Measurements from ENCODE around the gene PHAF1.

The PHAF1 gene

DNA sequence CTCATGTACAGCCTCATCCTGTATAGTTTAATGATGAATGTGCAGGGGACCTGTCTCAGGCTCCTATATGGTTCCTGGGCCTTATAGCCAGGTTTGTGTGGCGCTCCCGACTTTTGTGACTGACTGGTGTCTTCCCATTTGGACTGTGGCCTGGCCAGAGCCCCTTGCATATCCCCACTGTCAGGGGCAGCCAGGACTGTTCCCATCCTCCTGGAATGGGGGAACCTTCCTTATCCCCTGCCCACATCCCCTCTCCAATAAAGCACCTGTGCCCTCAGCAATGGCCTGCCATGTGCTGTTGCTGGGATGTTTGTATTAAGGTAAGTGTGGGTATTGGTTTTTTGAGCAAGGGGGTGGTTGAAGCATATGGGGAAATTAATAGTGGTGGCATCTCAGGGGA, 38.5 kb downstream of the PHAF1 start:
- no peak for DNase-seq

DNA sequence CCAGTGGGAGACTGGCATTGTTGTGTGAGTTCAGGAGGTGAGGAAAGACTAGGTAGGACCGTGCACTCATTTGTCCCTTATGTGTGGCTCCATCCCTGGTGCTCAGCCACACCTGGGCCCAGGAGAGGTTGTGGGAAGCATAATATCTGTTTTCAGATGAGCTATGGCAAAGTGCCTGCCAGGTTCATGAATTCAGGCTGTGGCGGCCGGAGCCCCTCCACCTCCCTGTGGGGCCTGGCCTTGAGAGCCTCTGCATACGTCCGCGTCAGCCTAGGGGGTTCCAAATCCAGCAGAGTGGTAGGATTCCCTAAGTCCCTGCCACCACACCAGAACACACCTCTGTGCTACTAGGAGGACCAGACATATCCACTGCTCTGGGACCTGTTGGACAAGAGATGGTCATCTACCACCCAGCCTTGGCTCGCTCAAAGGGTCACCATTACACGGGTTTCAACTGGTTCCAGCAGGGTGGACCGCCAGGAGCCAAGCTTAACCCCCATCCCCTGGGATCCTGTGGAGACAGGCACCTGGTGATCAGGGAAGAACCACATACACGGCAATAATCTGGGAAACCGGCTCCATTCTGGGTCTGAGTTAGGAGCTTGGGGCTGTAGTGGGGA, 39.0 kb downstream of the PHAF1 start:
- no peak for DNase-seq

DNA sequence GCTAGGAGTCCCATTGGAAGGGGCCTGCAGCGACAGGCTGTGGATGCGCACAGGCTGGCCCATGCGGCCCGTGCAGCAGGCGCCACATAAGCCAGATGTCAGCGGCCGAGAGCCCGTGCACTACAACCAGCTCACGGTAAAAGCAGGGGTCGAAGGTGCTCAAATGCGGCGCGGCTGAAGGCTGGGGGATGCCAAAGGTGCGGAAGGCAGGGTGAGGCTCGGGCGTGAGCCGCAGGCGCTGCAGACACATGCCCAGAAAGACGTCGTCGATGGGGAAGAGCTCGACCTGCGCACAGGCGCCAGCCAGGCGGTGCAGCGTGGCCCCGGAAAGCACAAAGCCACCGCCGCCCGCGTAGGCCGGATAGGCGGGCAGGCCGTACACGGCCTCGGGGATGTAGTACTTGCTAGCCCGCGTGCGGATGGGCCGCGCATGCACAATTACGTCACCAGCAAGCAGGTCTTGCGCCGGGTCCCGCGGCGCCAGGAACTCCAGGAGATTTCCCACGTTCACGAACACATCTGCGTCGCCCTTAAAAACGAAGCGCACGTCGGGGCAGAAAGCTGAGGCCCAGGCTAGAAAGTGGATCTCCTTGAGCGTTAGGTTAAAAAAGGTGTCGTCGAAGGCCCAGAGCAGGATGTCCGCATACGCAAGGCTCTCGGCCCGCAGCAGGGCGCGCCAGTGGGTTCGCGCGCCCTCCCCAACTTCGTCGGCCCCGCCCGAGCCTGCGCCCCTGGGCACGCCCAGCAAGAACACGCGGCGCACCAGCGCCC, 39.7 kb downstream of the PHAF1 start:
- no peak for DNase-seq

DNA sequence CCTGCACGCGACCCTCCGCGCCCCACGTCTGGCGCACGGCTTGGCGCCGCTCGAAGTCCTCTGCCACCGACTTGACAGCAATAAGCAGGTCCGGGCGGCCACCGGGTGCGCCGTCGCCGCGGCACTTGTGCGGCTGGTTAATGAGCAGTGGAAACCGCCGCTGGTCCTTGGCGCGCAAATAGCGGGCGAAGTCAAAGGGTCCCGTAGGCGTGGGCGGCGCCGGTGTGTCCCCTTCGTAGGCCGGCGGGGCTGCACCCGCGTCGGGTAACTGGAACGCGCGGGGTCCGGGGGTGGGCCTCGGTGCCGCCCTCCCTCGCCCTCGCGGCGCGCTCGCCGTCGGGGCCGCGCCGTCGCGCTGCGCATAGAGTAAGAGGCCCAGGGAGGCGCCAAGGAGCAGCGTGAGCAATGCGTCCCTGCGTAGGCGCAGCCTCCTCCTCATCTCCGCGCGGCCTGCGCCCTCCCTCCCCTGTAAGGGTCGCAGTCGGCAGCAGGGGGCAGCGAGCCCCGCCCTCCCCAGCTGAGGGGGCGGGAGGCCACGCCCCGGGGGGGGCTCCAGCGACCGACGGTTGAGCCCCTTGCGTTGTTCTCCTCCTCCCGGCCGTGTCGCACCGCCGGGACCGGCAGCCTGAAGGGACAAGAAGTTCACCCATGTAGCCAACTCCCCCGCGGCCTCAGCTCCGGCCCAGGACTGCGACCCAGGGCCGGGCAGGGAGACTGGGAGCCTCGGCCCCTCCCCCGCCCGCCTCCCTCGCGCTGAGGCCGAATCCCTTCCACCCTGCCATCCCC, 40.5 kb downstream of the PHAF1 start:
- peak; percentile 88 for DNase-seq

DNA sequence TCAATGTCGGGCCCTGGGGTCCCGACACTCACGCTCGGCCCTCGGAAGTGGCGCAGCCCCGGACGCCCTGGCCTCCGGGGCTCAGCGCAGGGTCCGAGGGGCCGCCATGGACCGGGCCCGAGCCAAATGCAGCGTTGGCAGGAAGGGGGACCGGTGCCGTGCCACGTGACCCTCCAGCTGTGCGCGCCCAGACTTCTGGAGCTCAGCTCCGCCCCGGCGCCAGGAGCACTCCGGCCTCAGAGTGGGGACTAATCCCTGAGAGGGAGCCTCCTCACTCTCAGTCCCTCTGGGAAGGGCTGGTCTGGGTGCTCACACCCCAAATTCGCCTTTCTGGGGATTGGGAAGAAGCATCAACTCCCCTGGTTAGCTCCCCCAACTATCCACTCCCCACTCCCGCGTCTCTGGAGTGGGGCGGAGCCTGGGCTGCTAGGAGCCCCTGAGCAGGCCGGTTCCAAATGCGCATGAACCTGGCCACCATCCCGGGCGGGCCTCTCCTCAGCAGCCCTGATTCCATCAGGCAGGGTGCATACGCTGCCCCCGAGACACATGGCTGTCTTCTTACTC, 41.2 kb downstream of the PHAF1 start, which contains the start of gene B3GNT9:
Gene B3GNT9 (minus strand): TSS at position 166 of the 564 bp plus-strand sequence. CDS start 513 bp downstream, outside the sequence.
- DNase-seq: peak; percentile 92

DNA sequence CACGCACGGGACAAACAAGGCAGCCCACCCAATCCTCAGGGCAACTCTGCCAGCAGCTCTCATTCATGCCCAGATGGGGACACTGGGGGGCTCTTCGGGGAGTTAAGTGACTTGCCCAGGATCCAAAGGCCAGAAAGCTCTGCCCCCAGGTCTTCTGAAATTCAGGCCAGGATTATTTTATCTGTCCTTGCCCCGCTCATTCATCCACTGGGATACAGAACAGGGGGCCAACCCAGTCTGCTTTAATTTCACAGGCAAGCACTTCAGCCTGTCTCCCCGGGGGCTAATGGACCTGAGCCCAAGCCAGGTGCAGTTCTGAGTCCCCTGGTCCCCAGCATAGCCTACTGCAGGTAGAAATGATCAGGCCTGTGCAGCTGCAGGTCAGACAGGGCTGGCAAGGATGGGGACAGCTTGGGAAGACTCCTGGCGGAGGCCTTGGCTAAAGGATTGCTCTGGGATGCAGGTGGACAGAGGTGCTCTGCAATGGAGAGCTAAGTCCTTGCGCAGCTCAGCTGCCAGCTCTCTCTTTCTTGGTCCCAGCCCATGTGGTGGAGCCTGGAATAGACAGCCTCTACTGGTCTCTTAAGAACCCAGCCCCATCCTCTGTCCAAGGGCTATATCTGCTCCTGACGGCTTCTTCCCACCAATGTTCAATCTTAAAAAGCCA, 41.8 kb downstream of the PHAF1 start:
- DNase-seq: no peak

DNA sequence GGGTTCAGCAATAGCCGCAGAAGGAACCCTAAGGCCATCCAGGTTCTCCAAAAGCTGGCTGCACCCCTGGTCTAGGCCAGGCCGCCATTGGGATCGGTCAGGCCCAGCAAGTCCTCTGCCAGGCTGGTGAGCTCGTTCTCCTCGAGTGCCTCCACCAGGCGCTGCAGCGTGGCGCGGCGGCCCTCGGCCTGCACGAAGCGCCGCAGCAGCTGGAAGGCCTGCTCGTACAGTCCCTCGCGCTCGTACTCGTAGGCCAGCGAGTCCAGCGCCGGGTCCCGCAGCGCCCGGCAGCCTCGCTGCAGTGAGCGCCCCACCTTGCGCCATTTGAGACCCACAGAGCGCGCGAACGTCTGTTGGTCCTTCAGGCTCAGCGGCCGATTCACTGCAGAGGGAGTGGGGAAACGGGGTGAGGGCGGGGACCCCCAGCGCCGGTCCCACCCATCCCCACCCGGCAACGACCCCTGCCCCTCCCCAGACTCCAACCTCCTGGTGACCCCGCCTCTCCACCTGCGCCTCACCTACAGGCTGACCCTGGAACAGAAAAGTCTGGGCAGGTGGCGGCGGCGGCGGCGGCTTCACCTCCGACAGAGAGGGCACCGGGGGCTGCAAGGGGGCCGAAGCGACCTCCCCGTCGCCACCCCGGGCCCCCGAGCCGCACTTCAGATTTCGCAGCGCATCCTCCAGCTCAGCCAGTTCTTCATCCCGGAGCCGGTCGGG, 45.0 kb downstream of the PHAF1 start:
- no peak for DNase-seq

DNA sequence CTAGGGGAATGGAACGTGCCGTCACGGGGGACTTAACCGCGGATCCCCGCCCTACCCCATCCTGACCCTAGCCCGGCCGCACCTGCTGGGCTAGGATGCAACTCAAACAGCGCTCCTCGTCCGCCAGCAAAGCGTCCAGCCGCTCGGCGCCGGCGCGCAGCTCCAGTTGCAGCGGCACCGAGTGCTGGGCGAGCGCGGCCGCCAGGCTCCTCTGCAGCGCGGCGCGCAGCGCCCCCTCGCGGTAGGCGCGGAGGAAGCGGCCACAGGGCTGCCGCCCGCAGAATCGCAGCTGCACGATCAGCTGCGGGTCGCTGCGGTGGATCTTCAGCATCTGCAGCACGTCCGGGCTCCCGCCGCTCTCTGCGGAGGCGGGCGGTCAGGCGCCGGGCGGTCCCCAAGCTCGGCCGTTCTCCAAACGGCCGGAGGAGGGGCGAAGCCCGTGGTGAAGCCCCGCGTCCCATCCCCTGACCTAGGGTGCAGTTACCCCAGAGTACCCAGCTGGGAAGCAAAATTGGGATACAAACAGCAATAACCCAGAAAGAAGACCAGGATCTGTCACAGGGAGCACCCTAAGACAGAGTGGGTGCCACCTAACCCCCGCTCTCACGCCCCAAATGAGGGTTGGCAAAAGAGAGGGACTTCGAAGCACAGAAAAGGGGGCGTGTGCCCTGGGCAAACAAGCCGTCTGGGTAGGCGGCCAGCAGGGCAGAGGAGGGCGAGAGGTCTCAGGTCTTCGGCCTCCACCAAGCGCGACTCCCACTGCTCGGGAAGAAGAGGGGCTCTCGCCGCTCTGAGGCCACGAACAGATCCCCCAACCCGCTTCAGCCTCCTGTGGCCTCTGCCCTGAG, 45.8 kb downstream of the PHAF1 start:
- peak; percentile 80 for DNase-seq

DNA sequence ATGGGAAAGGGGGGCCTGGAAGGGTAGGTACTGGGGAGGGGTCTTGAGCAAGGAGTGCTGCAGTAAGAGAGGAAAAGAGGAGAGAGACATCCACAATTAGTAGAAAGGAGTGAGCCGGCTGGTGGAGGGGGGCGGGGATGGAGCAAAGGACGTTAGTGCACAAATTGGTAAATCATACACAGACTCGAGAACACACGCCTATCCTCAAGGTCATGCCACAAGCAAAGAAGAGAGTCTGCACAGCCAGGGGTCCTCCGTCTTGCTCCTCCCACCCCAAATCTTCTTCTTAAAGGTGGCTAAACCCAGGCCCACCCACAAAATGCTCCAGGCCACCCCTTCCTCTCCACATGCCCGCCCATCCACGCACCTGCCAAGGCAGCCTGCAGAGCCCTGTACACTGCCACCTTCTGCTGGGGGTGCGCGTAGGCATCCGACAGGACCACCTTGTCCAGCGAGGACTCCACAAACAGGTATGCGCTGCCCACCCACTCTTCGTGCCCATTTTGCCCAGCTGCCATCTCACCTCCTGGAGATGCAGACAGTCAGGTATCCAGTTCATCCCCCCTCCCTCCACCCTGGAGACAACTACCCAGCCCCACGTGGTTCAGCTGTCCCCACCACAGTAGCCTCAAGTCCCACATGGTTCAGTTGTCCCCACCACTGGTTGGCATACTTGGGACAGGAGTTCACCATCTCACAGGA, 46.6 kb downstream of the PHAF1 start:
- DNase-seq: no peak

DNA sequence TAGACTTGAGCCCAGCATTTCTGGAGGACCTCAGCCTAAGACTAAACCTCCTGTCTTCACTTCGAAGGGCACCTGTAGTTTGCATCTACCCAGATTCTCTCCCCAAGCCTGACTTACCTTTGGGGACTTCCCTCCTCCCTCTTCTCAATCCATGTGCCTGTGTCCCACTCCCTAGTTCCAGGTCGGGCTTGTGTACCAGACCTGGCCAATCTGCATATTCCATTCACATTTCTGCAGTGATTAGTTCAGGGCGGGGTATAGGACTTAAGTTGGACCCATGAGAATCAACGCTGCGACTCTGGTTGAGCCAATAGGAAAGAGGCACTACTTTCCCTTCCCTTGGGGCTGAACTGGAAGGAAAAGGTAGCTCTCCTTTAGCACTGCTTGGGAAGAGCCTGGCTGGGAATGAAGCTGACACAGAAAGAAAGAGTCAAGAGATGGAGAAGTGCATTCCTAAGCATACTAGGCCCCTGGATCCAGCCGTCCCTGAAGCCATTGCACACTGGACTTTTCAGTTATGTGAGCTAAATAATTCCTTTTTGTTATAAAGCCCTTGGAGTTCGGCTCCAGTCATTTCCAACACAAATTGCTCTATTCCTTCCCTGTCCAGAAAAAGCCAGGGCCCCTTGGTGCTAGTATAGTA, 47.5 kb downstream of the PHAF1 start:
- no peak for DNase-seq

DNA sequence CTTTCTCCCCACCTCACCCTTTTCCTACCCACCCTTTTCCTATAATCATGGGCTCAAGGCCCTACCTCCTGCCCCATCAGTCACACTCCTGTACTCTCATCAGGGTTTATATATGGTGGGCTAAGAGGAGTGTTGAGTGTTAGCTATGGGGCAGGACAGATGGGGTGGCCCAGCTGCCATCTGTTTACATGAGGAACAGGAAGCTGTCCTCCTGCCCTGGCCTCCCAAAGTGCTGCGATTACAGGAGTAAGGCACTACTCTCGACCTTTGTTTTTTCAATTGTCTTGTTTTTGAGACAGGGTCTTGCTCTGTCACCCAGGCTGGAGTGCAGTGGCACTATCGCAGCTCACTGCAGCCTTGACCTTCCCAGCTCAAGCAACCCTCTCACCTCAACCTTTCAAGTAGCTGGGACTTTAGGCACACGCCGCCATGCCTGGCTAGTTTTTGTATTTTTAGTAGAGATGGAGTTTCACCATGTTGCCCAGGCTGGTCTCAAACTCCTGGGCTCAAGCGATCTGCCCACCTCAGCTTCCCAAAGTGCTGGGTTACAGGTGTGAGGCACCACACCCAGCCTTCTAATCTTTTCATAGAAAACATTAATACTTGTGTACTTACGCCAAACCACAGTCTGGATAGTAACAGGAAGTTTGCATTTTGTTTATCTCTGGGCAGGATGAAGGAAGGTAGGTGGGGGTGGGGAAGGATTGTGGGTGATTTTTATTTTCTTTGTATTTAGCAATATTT, 48.3 kb downstream of the PHAF1 start:
- DNase-seq: no peak

DNA sequence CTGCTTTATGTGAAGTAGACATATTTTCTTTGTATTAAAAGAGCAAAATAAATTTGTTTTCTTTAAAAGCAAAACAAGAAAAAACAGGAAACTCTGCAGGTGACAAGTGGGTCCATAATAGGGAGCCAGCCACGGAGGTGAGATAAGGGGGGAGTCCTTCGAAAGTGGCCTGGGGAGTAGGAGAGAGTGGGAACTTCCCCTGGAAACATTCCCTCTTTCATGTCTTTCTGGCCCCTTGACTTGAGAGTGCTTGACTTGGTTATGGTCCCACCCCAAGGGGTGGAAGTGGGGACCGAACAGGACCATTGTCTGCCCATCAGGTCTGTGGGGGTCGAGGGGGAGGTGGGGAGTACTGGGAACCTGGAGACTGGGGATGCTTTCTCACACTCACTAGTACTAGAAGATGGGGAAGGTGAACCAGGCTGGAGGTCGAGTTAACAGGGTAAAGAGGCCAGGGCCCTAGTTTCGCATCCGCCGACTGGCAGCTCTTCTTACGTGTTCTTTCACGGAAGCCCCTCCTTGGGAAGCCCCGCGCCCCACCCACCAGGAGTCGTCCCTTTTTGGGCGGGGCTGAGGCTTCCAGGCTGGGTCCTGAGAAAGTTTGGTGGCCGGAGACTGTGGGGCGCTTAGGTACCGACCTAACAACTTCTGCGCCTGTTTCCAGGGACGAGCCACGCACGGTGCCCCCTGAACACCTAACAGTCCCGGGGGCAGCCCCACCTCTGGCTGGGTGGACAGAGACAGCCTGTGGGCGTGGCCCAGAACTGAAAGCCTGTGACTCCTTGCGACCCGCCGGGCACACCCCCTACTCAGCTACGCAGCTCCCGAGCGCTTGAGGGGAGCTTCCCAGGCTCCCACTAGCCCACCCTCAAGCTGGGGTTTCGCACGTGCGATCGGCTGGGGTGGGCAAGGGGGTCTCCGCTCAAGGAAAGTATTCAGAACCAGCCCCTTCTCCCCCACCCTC, 49.2 kb downstream of the PHAF1 start:
- DNase-seq: no peak

DNA sequence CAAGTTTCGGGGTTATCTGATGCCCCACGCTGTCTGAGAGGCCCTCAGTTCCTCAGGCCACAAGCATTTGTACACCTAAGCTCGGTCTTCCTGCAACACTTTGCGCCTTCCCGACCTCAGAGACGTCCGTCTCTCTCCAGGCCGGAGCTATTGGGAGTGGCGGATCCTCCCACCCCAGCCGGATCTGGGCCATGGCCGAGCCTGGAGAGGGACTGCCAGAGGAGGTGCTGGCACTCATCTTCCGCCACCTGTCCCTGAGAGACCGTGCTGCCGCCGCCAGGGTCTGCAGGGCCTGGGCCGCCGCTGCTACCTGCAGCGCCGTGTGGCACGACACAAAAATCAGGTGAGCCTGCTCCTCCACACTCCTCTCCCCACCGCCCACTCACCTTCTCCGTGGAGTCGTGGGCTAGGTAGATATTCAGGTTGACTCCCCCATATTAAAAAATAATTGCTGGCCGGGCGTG, 51.9 kb downstream of the PHAF1 start:
- DNase-seq: no peak

DNA sequence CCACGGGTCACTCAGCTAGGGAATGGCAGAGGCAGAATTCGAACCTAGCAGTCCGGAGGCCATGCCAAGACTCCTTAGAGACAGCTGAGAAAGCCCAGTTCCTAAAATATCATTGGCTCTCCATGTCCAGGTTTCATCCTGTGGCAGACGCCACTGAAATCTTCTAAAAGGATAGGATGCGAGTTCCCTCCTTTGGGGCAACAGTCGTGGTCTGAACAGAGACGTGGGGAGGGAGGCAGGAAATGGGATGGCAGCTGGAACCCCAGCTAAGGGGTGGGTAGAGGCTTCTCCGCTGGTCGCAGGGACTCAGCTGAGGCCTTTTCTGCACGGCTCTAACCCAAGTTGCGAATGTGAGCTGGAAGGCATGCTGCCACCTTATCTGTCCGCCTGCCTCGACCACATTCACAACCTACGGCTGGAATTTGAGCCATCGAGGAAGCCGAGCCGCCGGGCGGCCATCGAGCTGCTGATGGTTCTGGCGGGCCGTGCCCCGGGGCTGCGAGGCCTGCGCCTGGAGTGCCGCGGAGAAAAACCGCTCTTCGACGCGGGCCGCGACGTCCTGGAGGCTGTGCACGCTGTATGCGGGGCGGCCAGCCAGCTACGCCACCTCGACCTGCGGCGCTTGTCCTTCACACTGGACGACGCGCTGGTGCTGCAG, 52.9 kb downstream of the PHAF1 start:
- DNase-seq: no peak

DNA sequence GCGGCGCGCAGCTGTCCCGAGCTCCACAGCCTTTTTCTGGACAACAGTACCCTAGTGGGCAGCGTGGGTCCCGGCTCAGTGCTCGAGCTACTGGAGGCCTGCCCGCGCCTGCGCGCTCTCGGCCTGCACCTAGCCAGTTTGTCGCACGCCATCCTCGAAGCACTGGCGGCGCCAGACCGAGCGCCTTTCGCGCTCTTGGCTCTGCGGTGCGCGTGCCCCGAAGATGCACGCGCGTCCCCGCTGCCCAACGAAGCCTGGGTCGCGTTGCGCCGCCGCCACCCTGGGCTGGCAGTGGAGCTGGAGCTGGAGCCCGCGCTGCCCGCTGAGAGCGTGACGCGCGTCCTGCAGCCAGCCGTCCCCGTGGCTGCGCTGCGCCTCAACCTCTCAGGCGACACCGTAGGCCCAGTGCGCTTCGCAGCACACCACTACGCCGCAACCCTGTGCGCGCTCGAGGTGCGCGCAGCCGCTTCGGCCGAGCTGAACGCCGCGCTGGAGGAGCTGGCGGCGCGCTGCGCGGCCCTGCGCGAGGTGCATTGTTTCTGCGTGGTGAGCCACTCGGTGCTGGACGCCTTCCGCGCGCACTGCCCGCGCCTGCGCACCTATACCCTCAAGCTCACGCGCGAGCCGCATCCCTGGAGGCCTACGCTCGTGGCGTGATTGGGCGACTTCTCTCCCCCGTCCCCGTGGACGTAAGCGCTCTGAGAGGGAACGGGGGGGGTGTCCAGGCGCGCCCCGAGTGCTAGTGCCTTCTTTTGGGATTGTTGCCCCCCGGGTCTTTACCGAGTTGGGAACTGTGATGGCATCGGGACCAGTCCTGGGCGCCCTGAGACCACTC, 53.6 kb downstream of the PHAF1 start:
- no peak for DNase-seq

DNA sequence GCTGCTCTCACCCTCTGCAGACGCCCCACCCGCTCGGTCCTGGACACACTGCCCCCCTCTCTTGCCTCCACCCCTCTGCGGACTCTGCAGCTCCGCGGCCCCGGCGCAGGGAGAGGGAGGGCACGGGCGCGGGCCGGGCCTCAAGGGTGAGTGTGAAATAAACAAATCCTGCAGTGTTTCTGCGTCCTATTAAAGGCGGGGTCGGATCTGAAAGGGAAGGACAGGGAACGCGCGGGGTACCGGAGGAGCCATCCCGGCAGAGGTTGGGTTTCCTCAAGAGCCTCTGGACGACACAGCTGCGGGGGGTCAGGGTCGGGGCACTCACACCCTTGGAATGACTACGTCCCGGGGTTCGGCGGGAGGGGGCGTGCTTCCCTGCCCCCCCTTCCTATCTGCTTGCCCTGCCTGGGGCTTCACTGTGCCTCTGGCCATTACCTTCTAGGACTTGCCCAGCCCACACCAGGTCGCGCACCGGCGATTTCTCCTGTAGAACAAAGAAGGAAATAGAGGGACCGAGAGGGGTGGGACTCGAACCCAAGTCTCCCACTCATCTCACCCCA, 54.3 kb downstream of the PHAF1 start:
- DNase-seq: no peak
